ENCODE data around the gene CFAP61. TPM values are rescaled to one million over a fixed set of nuclear protein-coding genes. Genes with fewer than 3 reads are reported as not detected.

Gene CFAP61
- total RNA-seq, 1 donor from 2014 or later, result not detected

DNA sequence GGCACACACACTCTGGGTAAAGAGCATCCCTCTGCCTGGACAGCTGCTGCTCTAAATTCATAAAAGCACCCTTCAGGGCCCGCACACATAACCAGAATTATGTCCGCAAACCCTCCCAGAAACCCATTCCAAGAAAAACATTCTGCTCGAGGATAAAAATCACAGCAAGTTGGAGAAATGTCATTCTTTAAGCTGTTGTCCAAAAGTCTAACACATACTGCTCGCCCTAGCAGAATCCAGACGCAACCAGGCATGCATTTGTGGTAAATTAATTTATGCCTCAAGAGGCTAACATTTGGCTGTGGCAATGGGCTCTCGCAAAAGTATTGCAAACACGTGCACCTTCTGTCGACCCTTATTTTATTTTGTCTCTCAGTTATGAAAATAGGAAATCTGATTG, 199.5 kb downstream of the CFAP61 start:
- no peaks in the 10 kb centered on the region for H3K36me3 Mint-ChIP-seq (ENCODE audit: low read depth)
- H3K27ac Mint-ChIP-seq, result no peak overlapping the region
- no peaks in the 10 kb centered on the region for H3K4me1 Mint-ChIP-seq (ENCODE audit: low read depth)
- intact Hi-C loops (cut with micrococcal nuclease), result no loop called here
- no peaks in the 10 kb centered on the region for H3K9me3 Mint-ChIP-seq
- DNase-seq (ENCODE audit: low spot score), result no peak
- no peak overlapping the region for H3K4me3 Mint-ChIP-seq
- H3K27me3 Mint-ChIP-seq (ENCODE audit: insufficient read depth), result peaks cover 2% of the 10 kb centered on the region

DNA sequence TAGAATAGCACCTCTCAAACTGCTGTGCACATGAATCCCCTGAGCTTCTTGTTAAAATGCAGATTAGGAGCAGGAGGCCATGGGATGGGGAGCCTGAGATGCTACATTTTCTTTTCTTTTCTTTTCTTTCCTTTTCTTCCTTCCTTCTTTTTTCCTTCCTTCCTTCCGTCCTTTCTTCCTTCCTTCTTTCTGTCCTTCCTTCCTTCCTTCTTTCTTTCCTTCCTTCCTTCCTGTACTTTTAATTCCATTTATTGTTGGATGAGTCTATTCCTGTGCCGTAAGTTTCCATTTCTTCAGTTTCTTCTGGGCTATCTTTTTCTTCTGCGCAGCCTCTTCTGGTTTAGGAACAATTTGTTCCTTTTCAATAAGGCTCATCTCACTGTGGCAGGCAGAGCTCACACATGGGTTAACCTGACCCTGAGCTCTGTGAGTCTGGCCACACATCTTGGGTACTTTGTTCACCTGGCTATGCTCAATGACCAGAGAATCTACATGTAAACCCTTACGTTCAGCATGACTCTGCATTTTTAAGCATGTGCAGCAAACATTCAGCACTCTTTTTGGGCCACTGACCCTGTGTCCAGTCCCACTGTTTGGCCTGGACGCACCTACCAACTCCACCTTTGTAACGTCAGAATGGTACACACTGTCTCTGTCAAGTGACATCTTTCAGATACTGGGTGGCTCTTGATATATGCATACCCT, 200.9 kb downstream of the CFAP61 start:
- peaks cover 3% of the 10 kb centered on the region for H3K27me3 Mint-ChIP-seq (ENCODE audit: insufficient read depth)
- H3K9me3 Mint-ChIP-seq, result no peaks in the 10 kb centered on the region
- H3K4me1 Mint-ChIP-seq (ENCODE audit: low read depth), result no peaks in the 10 kb centered on the region
- intact Hi-C loops (cut with micrococcal nuclease), result no loop called here
- DNase-seq (ENCODE audit: low spot score), result no peak
- no peak overlapping the region for H3K27ac Mint-ChIP-seq
- H3K36me3 Mint-ChIP-seq (ENCODE audit: low read depth), result no peaks in the 10 kb centered on the region
- H3K4me3 Mint-ChIP-seq, result no peak overlapping the region

DNA sequence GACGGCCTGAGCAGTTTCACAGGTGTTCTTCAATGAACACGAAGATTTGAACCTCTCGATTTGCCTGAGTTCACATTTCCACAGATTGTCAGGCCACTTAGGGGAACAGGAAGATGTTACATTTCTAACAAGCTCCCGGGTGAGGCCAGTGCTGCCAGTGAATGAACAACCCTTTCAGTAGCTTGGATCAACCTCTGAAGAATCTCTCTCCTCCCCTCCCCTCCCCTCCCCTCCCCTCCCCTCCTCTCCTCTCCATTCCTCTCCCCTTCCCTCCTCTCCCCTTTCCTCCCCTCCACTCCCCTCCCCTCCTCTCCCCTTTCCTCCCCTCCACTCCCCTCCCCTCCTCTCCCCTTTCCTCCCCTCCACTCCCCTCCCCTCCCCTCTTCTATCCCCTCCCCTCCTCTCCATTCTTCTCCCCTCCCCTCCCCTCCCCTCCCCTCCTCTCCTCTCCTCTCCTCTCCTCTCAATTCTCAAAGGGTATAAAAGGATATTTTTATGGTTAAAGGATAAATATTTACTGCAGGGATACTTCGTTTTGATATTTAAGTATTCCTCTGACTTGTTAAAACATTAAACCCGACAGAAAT, 201.5 kb downstream of the CFAP61 start:
- DNase-seq (ENCODE audit: low spot score), result no peak
- no peaks in the 10 kb centered on the region for H3K36me3 Mint-ChIP-seq (ENCODE audit: low read depth)
- H3K27me3 Mint-ChIP-seq (ENCODE audit: insufficient read depth), result peaks cover 5% of the 10 kb centered on the region
- no peaks in the 10 kb centered on the region for H3K4me1 Mint-ChIP-seq (ENCODE audit: low read depth)
- H3K4me3 Mint-ChIP-seq, result no peak overlapping the region
- intact Hi-C loops (cut with micrococcal nuclease), result no loop called here
- H3K9me3 Mint-ChIP-seq, result no peaks in the 10 kb centered on the region
- H3K27ac Mint-ChIP-seq, result no peak overlapping the region

DNA sequence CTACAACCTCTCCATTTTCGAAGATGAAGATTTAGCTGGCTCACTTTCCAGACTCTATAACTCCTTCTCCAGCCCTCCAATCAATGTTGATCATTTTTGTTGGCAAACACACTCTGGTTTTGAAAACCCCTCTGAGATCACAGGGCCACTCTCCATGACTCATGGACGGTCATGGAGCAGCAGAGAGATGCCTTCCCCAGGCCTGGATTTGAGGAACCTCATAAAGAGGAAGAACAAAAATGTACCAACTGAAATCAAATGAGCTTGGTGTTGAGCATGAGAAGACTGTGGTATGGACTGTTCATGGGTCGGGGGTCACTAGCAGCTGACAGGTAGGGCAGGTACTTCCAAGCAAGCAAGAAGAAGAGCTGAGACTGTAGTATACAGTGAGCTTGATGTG, 202.8 kb downstream of the CFAP61 start:
- DNase-seq (ENCODE audit: low spot score), result no peak
- H3K27me3 Mint-ChIP-seq (ENCODE audit: insufficient read depth), result peaks cover 5% of the 10 kb centered on the region
- no peaks in the 10 kb centered on the region for H3K9me3 Mint-ChIP-seq
- no peaks in the 10 kb centered on the region for H3K36me3 Mint-ChIP-seq (ENCODE audit: low read depth)
- no peaks in the 10 kb centered on the region for H3K4me1 Mint-ChIP-seq (ENCODE audit: low read depth)
- no peak overlapping the region for H3K27ac Mint-ChIP-seq
- H3K4me3 Mint-ChIP-seq, result no peak overlapping the region
- intact Hi-C loops (cut with micrococcal nuclease), result no loop called here

DNA sequence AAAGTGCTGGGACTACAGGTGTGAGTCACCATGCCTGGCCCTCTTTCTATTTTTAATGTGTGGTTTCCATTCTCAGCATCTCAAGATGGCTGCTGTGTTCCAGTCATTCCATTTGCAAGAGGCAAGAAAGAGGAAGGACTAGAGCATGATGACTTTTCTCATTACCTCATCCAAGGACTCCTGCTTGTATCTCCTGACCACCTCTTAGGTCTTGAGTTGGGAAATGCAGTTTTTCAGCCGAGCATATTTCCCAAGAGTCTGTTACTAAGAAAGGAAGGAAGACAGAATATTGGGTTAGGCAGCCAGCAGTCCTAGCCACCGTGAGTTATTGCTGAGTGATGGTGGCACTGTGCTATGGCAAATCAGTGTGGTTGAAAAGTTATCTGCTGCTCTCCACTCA, 207.2 kb downstream of the CFAP61 start:
- Mint-ChIP-seq H3K36me3 (ENCODE audit: low read depth) (no peaks in the 10 kb centered on the region), H3K27ac (no peak overlapping the region), H3K27me3 (ENCODE audit: insufficient read depth) (peaks cover 4% of the 10 kb centered on the region), H3K9me3 (no peaks in the 10 kb centered on the region), H3K4me3 (no peak overlapping the region), H3K4me1 (ENCODE audit: low read depth) (no peaks in the 10 kb centered on the region)
- DNase-seq (ENCODE audit: low spot score), result no peak
- intact Hi-C loops (cut with micrococcal nuclease), result no loop called here

DNA sequence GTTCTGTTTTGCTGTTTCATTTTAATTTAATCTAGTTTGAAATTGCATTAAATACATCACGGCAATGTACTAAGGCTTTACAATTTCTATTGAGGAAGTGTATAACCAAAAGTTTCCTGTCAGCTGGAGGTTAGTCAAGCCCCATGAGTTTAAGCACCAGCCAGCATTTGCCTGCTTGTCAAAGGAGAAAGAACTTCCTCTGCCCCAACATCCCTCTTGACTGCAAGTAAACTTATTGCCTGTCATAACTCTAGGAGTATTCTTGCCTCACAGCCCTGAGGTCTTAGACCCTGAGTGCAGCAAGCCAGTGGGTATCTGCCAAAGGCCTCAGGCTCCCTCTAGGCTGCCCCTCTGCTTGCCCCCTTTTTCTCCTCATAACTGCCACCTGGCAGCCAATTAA, 208.8 kb downstream of the CFAP61 start:
- Mint-ChIP-seq H3K27me3 (ENCODE audit: insufficient read depth) (peaks cover 6% of the 10 kb centered on the region), H3K36me3 (ENCODE audit: low read depth) (no peaks in the 10 kb centered on the region), H3K4me1 (ENCODE audit: low read depth) (no peaks in the 10 kb centered on the region), H3K27ac (no peak overlapping the region), H3K4me3 (no peak overlapping the region), H3K9me3 (no peaks in the 10 kb centered on the region)
- intact Hi-C loops (cut with micrococcal nuclease), result no loop called here
- DNase-seq (ENCODE audit: low spot score), result no peak

DNA sequence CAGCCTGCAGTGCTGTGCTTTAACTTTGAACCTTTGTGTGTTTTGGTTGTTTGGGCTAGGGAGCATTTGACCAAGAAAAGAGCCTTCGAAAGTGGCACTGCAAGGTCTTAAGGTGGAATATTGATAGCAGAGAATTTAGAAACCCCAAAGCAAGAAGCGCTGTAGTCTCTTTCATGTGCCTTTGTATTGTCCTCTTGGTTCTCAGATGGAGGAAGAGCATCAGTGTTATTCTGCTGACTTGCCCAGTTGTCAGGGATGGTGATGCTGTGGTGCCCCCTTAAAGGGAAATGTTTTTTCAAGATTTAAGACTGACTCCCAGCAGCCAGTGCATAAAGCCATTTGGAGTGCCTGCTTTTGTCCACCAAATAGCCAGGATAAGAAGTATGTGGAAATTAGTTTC, 212.9 kb downstream of the CFAP61 start:
- intact Hi-C loops (cut with micrococcal nuclease), result no loop called here
- Mint-ChIP-seq H3K4me1 (ENCODE audit: low read depth) (no peaks in the 10 kb centered on the region), H3K4me3 (no peak overlapping the region), H3K36me3 (ENCODE audit: low read depth) (no peaks in the 10 kb centered on the region), H3K27ac (no peak overlapping the region), H3K9me3 (no peaks in the 10 kb centered on the region), H3K27me3 (ENCODE audit: insufficient read depth) (peaks cover 4% of the 10 kb centered on the region)
- no peak for DNase-seq (ENCODE audit: low spot score)

DNA sequence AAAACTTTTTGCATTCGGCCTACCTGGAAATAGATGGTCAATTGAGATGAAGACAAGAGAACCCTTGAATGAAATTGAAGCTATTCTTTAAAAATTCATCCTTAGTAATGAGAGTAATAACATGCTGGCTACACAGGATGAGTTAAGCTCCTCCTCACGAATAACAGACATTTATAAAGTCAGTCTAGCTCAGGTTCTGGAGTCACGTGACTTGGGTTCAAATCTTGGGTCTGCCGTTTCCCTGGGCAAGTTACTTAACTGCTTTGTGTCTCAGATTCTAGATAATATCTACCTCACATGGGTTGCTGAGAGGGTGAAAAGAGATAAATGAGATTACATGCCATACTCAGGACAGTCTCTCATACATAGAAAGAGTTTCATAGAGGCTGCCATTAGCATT, 214.2 kb downstream of the CFAP61 start:
- Mint-ChIP-seq H3K9me3 (no peaks in the 10 kb centered on the region), H3K4me3 (no peak overlapping the region), H3K27ac (no peak overlapping the region), H3K36me3 (ENCODE audit: low read depth) (no peaks in the 10 kb centered on the region), H3K27me3 (ENCODE audit: insufficient read depth) (peaks cover 4% of the 10 kb centered on the region), H3K4me1 (ENCODE audit: low read depth) (no peaks in the 10 kb centered on the region)
- DNase-seq (ENCODE audit: low spot score), result no peak
- intact Hi-C loops (cut with micrococcal nuclease), result no loop called here

DNA sequence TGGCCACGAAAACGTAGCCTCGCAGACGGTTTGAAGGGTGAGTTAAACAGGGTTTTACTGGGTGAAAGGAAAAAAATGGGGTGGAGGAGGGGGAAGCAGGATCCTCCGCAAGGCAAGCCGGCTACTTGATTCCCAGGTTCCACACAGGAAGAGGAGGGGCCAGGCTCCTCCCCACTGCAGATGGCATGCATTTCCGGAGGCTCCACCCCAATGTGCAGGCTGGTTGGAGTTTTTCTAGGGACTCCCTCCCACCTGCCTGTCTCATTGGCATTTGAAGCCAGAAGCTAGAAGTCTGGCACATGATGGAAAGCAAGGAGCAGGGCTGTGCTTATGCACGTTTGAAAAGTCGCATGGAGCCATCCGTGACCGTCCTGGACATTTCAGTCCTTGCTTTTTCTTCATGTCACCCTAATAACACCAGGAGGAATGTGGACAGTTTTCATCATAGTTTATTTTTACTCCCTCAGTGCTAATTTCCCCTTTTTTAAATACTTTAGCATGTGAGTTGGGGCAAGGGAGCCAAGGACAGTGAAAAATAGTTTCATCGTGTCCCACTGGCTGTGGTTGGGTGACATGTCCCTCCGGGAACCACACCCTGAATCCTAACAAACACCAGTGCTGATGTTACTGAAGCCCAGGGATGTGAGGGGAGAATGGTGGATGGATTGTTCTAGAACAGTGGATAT, 215.5 kb downstream of the CFAP61 start:
- no peak overlapping the region for H3K4me3 Mint-ChIP-seq
- DNase-seq (ENCODE audit: low spot score), result no peak

DNA sequence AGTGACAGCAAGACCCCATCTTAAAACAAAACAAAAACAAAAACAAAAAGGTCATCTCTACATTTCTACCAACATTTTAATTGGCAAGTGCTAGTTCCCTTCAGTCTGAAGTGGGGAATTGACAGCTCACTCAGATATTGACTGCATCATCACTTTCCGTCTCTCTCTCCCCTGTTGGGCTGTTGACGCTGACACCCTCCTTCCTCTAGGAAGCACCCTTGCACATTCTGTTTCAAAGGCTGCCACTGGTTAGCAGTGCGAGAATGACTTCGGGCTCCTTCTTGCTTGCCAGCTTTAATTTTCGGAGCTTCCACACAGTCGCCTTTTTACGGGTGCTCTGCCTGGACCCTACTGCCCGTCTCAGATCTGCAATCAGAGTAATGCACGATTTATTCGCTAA, 218.9 kb downstream of the CFAP61 start:
- no peaks in the 10 kb centered on the region for H3K9me3 Mint-ChIP-seq
- H3K27ac Mint-ChIP-seq, result no peak overlapping the region
- peaks cover 2% of the 10 kb centered on the region for H3K27me3 Mint-ChIP-seq (ENCODE audit: insufficient read depth)
- H3K4me1 Mint-ChIP-seq (ENCODE audit: low read depth), result no peaks in the 10 kb centered on the region
- no peaks in the 10 kb centered on the region for H3K36me3 Mint-ChIP-seq (ENCODE audit: low read depth)
- intact Hi-C loops (cut with micrococcal nuclease), result no loop called here
- H3K4me3 Mint-ChIP-seq, result no peak overlapping the region
- DNase-seq (ENCODE audit: low spot score), result no peak

More for the DNA sequence above, 215.5 kb downstream of the CFAP61 start:
- Mint-ChIP-seq H3K36me3 (ENCODE audit: low read depth) (no peaks in the 10 kb centered on the region), H3K9me3 (no peaks in the 10 kb centered on the region), H3K27ac (no peak overlapping the region), H3K4me1 (ENCODE audit: low read depth) (no peaks in the 10 kb centered on the region), H3K27me3 (ENCODE audit: insufficient read depth) (peaks cover 2% of the 10 kb centered on the region)
- intact Hi-C loops (cut with micrococcal nuclease), result no loop called here

DNA sequence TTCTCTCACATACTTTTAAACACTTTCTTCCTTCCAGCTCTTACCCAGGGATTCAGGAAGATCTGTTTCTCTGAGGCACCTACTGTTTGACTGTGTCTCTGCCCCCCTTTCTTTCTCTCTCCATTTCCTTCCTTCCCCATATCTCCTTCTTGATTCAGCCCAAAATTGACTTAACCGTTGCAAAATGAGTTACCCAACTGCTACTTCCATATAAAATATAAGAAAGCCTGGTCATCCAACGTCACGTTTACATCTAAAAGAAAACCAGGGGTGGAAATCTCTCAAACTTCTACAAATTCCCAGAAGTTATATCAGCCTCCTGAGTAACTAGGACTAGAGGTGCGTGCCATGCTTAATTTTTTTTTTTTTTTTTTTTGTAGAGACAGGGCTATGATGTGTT, 220.4 kb downstream of the CFAP61 start:
- no peak overlapping the region for H3K27ac Mint-ChIP-seq
- no peaks in the 10 kb centered on the region for H3K4me1 Mint-ChIP-seq (ENCODE audit: low read depth)
- no peaks in the 10 kb centered on the region for H3K9me3 Mint-ChIP-seq
- no peak for DNase-seq (ENCODE audit: low spot score)
- H3K36me3 Mint-ChIP-seq (ENCODE audit: low read depth), result no peaks in the 10 kb centered on the region
- no peak overlapping the region for H3K4me3 Mint-ChIP-seq
- intact Hi-C loops (cut with micrococcal nuclease), result no loop called here
- peaks cover 11% of the 10 kb centered on the region for H3K27me3 Mint-ChIP-seq (ENCODE audit: insufficient read depth)

DNA sequence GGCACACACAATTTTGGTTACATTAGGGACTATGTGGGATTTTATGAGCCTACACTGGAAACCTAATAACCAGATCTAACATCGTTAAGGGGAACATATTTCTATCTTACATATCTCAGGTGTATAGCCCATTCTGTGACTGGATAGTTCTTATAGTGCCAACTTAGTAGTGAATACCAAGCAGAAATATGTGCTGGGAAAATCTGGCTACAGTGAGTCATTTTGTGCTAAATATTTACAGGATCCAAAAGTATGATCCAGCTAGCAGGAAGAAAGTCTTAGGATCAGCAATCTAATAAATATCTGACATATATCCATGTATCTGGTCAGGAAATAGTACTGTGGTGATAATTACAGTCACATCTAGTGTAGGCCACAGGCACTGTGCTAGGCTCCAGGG, 221.0 kb downstream of the CFAP61 start:
- intact Hi-C loops (cut with micrococcal nuclease), result no loop called here
- Mint-ChIP-seq H3K4me1 (ENCODE audit: low read depth) (no peaks in the 10 kb centered on the region), H3K4me3 (no peak overlapping the region), H3K27ac (no peak overlapping the region), H3K36me3 (ENCODE audit: low read depth) (no peaks in the 10 kb centered on the region), H3K27me3 (ENCODE audit: insufficient read depth) (peaks cover 17% of the 10 kb centered on the region), H3K9me3 (no peaks in the 10 kb centered on the region)
- no peak for DNase-seq (ENCODE audit: low spot score)

DNA sequence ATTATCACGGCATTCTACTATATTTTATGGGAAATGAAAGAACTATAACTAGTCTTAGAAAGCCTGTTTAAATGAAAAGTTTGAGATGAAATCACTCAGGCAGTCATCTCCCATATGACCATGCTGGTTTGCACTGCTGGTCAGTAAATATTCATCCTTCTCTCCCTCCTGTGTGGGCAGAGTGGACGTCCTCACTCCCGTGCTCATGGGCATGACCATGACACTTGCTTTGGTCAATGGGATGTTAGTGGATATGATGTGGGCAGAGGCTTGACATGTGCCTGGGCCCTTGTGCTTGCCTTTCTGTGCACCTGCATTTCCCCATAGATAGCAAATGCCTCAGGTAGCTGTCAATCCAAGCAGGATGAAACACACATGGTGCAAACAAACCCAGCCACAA, 222.5 kb downstream of the CFAP61 start:
- no peak overlapping the region for H3K27ac Mint-ChIP-seq
- H3K36me3 Mint-ChIP-seq (ENCODE audit: low read depth), result no peaks in the 10 kb centered on the region
- H3K4me1 Mint-ChIP-seq (ENCODE audit: low read depth), result no peaks in the 10 kb centered on the region
- H3K4me3 Mint-ChIP-seq, result no peak overlapping the region
- intact Hi-C loops (cut with micrococcal nuclease), result no loop called here
- DNase-seq (ENCODE audit: low spot score), result no peak
- H3K9me3 Mint-ChIP-seq, result no peaks in the 10 kb centered on the region
- peaks cover 17% of the 10 kb centered on the region for H3K27me3 Mint-ChIP-seq (ENCODE audit: insufficient read depth)
